AG09309 (cell line): ENCODE data around the gene PEX6.

Experiments used
- DNase-seq: peaks from one replicate; pipeline ENCODE4 v3.0.0-alpha.2; 2010; ENCODE audit warnings: low read depth
- H3K4me3 ChIP-seq: 2 replicates; pipeline ENCODE4 v1.5.1; 2011; ENCODE audit warnings: mild to moderate bottlenecking, low read depth, low read length, moderate library complexity; ENCODE audit not compliant: control insufficient read depth
- CTCF ChIP-seq: IDR thresholded peaks from 2 replicates; pipeline ENCODE4 v1.5.1; 2011; ENCODE audit warnings: mild to moderate bottlenecking, low read depth, low read length, inconsistent platforms; ENCODE audit not compliant: insufficient read depth, control insufficient read depth; ENCODE audit errors: missing control alignments

Gene PEX6

GRCh38 chr6:43019152-43019551 lies 40.2 kb upstream of the PEX6 start:
- H3K4me3 ChIP-seq, result no peak overlapping the region
- no peak for DNase-seq
- no peak for TF ChIP-seq CTCF

- DNase-seq, result no peak
- TF ChIP-seq CTCF, result no peak
- no peak overlapping the region for H3K4me3 ChIP-seq
Measured at GRCh38 chr6:43016943-43017334, 38.0 kb upstream of the PEX6 start.

- no peak for DNase-seq
- no peak for TF ChIP-seq CTCF
- H3K4me3 ChIP-seq, result no peak overlapping the region
Measured at GRCh38 chr6:43016176-43016942, 37.4 kb upstream of the PEX6 start.

GRCh38 chr6:43014434-43014909 lies 35.5 kb upstream of the PEX6 start:
- no peak for TF ChIP-seq CTCF
- no peak for DNase-seq
- H3K4me3 ChIP-seq, result peak overlapping the region; percentile 92

GRCh38 chr6:43013843-43014433 lies 35.0 kb upstream of the PEX6 start, which contains the start of the genes KLHDC3 and MEA1:
TSS of gene KLHDC3 (plus strand) at chr6:43014249. CDS start at chr6:43017193, 2,944 bp downstream.
TSS of gene MEA1 (minus strand) at chr6:43013946. CDS start at chr6:43013813, 133 bp downstream.
- TF ChIP-seq CTCF, result no peak
- DNase-seq, result peak; percentile 99
- H3K4me3 ChIP-seq, result peak within 1 kb of the TSS; percentile 92

GRCh38 chr6:43013097-43013842 lies 34.3 kb upstream of the PEX6 start:
- no peak for TF ChIP-seq CTCF
- no peak for DNase-seq
- H3K4me3 ChIP-seq, result peak overlapping the region; percentile 92
